Measurements from ENCODE around the gene RHOBTB3. TPM values are rescaled to one million over a fixed set of nuclear protein-coding genes. Genes with fewer than 3 reads are reported as not detected.

RHOBTB3 gene
- total and polyA plus RNA-seq, 10 of the 15 experiments (the other 5 are each of a cell fraction or from before 2014, with no cell fraction given): 3.6 to 42.8 (median 8.4) TPM

- Histone ChIP-seq H3K9me3 (replicated peaks; ENCODE audit: control insufficient read depth, insufficient read depth, low read length) (no peaks in the 10 kb centered on the region), H3K4me2 (ENCODE audit: control insufficient read depth, insufficient read depth) (no peak overlapping the region), H3K27me3 (replicated peaks in 1 of 2; ENCODE audit: control insufficient read depth in 2 of 2, insufficient read depth in 2 of 2, low read length in 1 of 2) (no peaks in the 10 kb centered on the region), H4K20me1 (ENCODE audit: control insufficient read depth, insufficient read depth) (no peaks in the 10 kb centered on the region), H2AFZ (ENCODE audit: control insufficient read depth, low read depth, low read length) (no peak overlapping the region), H3K4me3 (no peak overlapping the region), H3K9ac (ENCODE audit: control insufficient read depth, insufficient read depth, low read length) (no peak overlapping the region), H3K4me1 (ENCODE audit: control insufficient read depth, insufficient read depth, low read length) (no peaks in the 10 kb centered on the region), H3K79me2 (ENCODE audit: control insufficient read depth, insufficient read depth, low read length) (no peaks in the 10 kb centered on the region), H3K27ac (ENCODE audit: control insufficient read depth, insufficient read depth) (no peak overlapping the region), H3K36me3 (ENCODE audit: control insufficient read depth in 2 of 2, insufficient read depth in 2 of 2, low read length in 1 of 2) (no peaks in the 10 kb centered on the region)
- ChIA-PET POLR2A (interaction anchor here (1.1 to 1.5 kb wide), 2 partner anchors 36 to 38 kb away, joined by 4 read pairs; partner anchors contain the start of gene GLRX), SMC1A (ENCODE audit: uncharacterized antibody, unreplicated experiment) (interaction anchor here (0.8 to 19.5 kb wide), 11 partner anchors 10 to 560 kb away, joined by 3 to 622 read pairs (median 4); partner anchors contain the start of gene GLRX), CTCF (interaction anchor here (0.8 to 18.7 kb wide), 7 partner anchors 12 to 140 kb away, joined by 3 to 653 read pairs (median 6); partner anchors contain the start of gene GLRX), RAD21 (ENCODE audit: unreplicated experiment) (interaction anchor here (0.7 to 4.3 kb wide), 7 partner anchors 24 to 142 kb away, joined by 3 to 59 read pairs (median 4); partner anchors contain the start of gene RFESD)
- no TSS peak for BruUV-seq (replicated peaks)
- in situ Hi-C loops (cut with MboI) (no loop called here), intact Hi-C loops (cut with micrococcal nuclease; ENCODE audit: unreplicated experiment) (loop anchor here (5.0 kb wide), 1 partner anchor 553 kb away; no protein-coding TSS in a partner anchor)
- FAIRE-seq (no peak), DNase-seq (ENCODE audit: low read depth, low spot score) (no peak), ATAC-seq (no peak)
- TF ChIP-seq TARDBP (IDR thresholded peaks at IDR 0.05; ENCODE audit: borderline replicate concordance) (no peak), POU2F2 (IDR thresholded peaks at IDR 0.05; ENCODE audit: borderline replicate concordance, low read depth, low read length) (no peak), CHD4 (IDR thresholded peaks at IDR 0.05) (no peak), POLR2AphosphoS2 (IDR thresholded peaks at IDR 0.05; ENCODE audit: low read depth, low read length) (no peak), EED (IDR thresholded peaks at IDR 0.05; ENCODE audit: low read depth) (no peak), REST (IDR thresholded peaks at IDR 0.05; ENCODE audit: low read depth, low read length) (no peak), SPI1 (IDR thresholded peaks at IDR 0.05; ENCODE audit: borderline replicate concordance, insufficient read depth, low read depth, low read length) (no peak), IRF3 (IDR thresholded peaks at IDR 0.05) (no peak)
- WGBS (ENCODE audit: insufficient coverage, insufficient replicate concordance, low lambda C conversion rate, missing lambda C conversion rate): 85% methylated on average over 9 of the region's 9 CpGs
Measured at GRCh38 chr5:95784514-95785302, 53.6 kb downstream of the RHOBTB3 start.
